Thymus (tissue), 14 donors: ENCODE results near the gene FAN1. TPM values are rescaled to one million over a fixed set of nuclear protein-coding genes. Genes with fewer than 3 reads are reported as not detected.

ENCODE experiments used
- DNase-seq, 9 donors: peaks; one replicate each; pipeline ENCODE4 v3.0.0-alpha.2; 2013; ENCODE audit warnings: low spot score in 9 of 9, low read depth in 6 of 9, missing footprints in 1 of 9
- H3K27ac ChIP-seq, 2 donors: one replicate each; pipeline ENCODE4 v1.5.1; 2013; ENCODE audit warnings: control low read depth in 1 of 2, low read depth in 1 of 2, low read length in 1 of 2, mild to moderate bottlenecking in 1 of 2, moderate library complexity in 1 of 2
- H3K27me3 ChIP-seq, 2 donors: one replicate each; pipeline ENCODE4 v1.5.1; 2013; ENCODE audit warnings: low read length in 1 of 2; ENCODE audit not compliant: control insufficient read depth in 2 of 2, insufficient read depth in 1 of 2
- H3K36me3 ChIP-seq, 2 donors: one replicate each; pipeline ENCODE4 v1.5.1; 2013; ENCODE audit warnings: low read length in 1 of 2, mild to moderate bottlenecking in 1 of 2, moderate library complexity in 1 of 2; ENCODE audit not compliant: control insufficient read depth in 2 of 2, insufficient read depth in 2 of 2
- H3K4me1 ChIP-seq, 2 donors: one replicate each; pipeline ENCODE4 v1.5.1; 2013; ENCODE audit warnings: low read length in 2 of 2; ENCODE audit not compliant: control insufficient read depth in 2 of 2, insufficient read depth in 2 of 2
- H3K4me3 ChIP-seq, 2 donors: one replicate each; pipeline ENCODE4 v1.5.1; 2013; ENCODE audit warnings: low read length in 2 of 2, control low read depth in 1 of 2, mild to moderate bottlenecking in 1 of 2
- H3K9me3 ChIP-seq, 2 donors: one replicate each; pipeline ENCODE4 v1.5.1; 2013; ENCODE audit warnings: low read length in 1 of 2, mild to moderate bottlenecking in 1 of 2; ENCODE audit not compliant: control insufficient read depth in 2 of 2, insufficient read depth in 1 of 2
- WGBS: extraction: QIAGEN DNeasy Blood & Tissue Kit; methylation state at CpG from one replicate; pipeline ENCODE4 v1.1.7; 2013; 5-methylcytosine and 5-hydroxymethylcytosine counted together
- long read RNA-seq, 10 donors: transcript quantifications; one replicate each; lab custom pipeline, GENCODE V29; 2026
- polyA plus RNA-seq: library from polyadenylated mRNA; stranded (reverse); fragments of 200-250 nt; gene quantifications from one replicate; pipeline ENCODE4 v1.2.3, GENCODE V29; 2013
- total RNA-seq: library from RNA; stranded (reverse); fragments of 120-200 nt; gene quantifications from one replicate; pipeline ENCODE4 v1.2.4, GENCODE V29; 2013
- donor health status: healthy.

FAN1 gene
- total RNA-seq (14.6 TPM), polyA plus RNA-seq (17.9 TPM)
- long read RNA-seq, donor 1, full-length matches to known transcripts, result 1 of 1 reads
- long read RNA-seq, donor 1, partial matches to known transcripts, result 0 of 1 reads
- long read RNA-seq, donor 1, other reads (novel, unspliced or antisense), result 0 of 1 reads
- long read RNA-seq, donor 2, result 0 reads
- long read RNA-seq, donor 3, partial matches to known transcripts, result 5 of 5 reads
- long read RNA-seq, donor 3, other reads (novel, unspliced or antisense), result 0 of 5 reads
- long read RNA-seq, donor 4, result 0 reads
- long read RNA-seq, donor 5, full-length matches to known transcripts, result 3 of 3 reads
- long read RNA-seq, donor 5, partial matches to known transcripts, result 0 of 3 reads
- long read RNA-seq, donor 5, other reads (novel, unspliced or antisense), result 0 of 3 reads
- long read RNA-seq, donor 6, partial matches to known transcripts, result 5 of 6 reads
- long read RNA-seq, donor 6, other reads (novel, unspliced or antisense), result 0 of 6 reads
- long read RNA-seq, donor 7, full-length matches to known transcripts, result 2 of 2 reads
- long read RNA-seq, donor 7, partial matches to known transcripts, result 0 of 2 reads
- long read RNA-seq, donor 7, other reads (novel, unspliced or antisense), result 0 of 2 reads
- long read RNA-seq, donor 8, full-length matches to known transcripts, result 2 of 2 reads
- long read RNA-seq, donor 8, partial matches to known transcripts, result 0 of 2 reads
- long read RNA-seq, donor 8, other reads (novel, unspliced or antisense), result 0 of 2 reads
- long read RNA-seq, donor 9, full-length matches to known transcripts, result 1 of 1 reads
- long read RNA-seq, donor 9, partial matches to known transcripts, result 0 of 1 reads
- long read RNA-seq, donor 9, other reads (novel, unspliced or antisense), result 0 of 1 reads
- long read RNA-seq, donor 10, result 0 reads

GRCh38 chr15:30903497-30904187, at the start of gene FAN1:
FAN1 (plus strand) TSS chr15:30903915; CDS start chr15:30904664, 749 bp downstream.
- peak within 1 kb of the TSS; percentile 56 to 68 for H3K27ac ChIP-seq
- peak; percentile 62 to 92 (median 74) for DNase-seq
- H3K36me3 ChIP-seq, result peaks cover under 1 to 3% of the 10 kb centered on the region in 2 donors
- H3K9me3 ChIP-seq, result no peaks in the 10 kb centered on the region
- under 1% methylated on average over 65 of the region's 65 CpGs for WGBS
- H3K27me3 ChIP-seq, result no peaks in the 10 kb centered on the region
- H3K4me1 ChIP-seq, result peaks cover 4 to 10% of the 10 kb centered on the region in 2 donors
- peak within 1 kb of the TSS; percentile 67 to 68 for H3K4me3 ChIP-seq

- no peaks in the 10 kb centered on the region for H3K36me3 ChIP-seq
- peak in 7 of 9 donors; percentile 15 to 62 (median 27) for DNase-seq
- no peaks in the 10 kb centered on the region for H3K4me1 ChIP-seq
- H3K9me3 ChIP-seq, result peaks cover 0 to 3% of the 10 kb centered on the region in 2 donors
- H3K27ac ChIP-seq, result peak overlapping the region in 1 of 2 donors; percentile 13
- 32% methylated on average over 7 of the region's 7 CpGs for WGBS
- no peak overlapping the region for H3K4me3 ChIP-seq
- H3K27me3 ChIP-seq, result no peaks in the 10 kb centered on the region
Measured at GRCh38 chr15:30859091-30859874, 44.4 kb upstream of the FAN1 start.

- Histone ChIP-seq H3K4me1 (no peaks in the 10 kb centered on the region), H3K27me3 (no peaks in the 10 kb centered on the region), H3K9me3 (no peaks in the 10 kb centered on the region), H3K27ac (no peak overlapping the region), H3K4me3 (no peak overlapping the region), H3K36me3 (no peaks in the 10 kb centered on the region)
- DNase-seq, result no peak
Measured at GRCh38 chr15:30865257-30865656, 38.5 kb upstream of the FAN1 start.

GRCh38 chr15:30870681-30871080, 33.0 kb upstream of the FAN1 start:
- H3K36me3 ChIP-seq, result no peaks in the 10 kb centered on the region
- H3K27ac ChIP-seq, result no peak overlapping the region
- no peaks in the 10 kb centered on the region for H3K4me1 ChIP-seq
- H3K4me3 ChIP-seq, result no peak overlapping the region
- H3K27me3 ChIP-seq, result no peaks in the 10 kb centered on the region
- no peaks in the 10 kb centered on the region for H3K9me3 ChIP-seq
- WGBS, result 96% methylated on average over 1 of the region's 1 CpG
- no peak for DNase-seq

- Histone ChIP-seq H3K27ac (no peak overlapping the region), H3K36me3 (no peaks in the 10 kb centered on the region), H3K4me1 (no peaks in the 10 kb centered on the region), H3K27me3 (no peaks in the 10 kb centered on the region), H3K4me3 (no peak overlapping the region), H3K9me3 (no peaks in the 10 kb centered on the region)
- DNase-seq, result no peak
- WGBS, result 96% methylated on average over 1 of the region's 1 CpG
Measured at GRCh38 chr15:30872341-30872748, 31.4 kb upstream of the FAN1 start.

GRCh38 chr15:30877070-30877469, 26.6 kb upstream of the FAN1 start:
- DNase-seq, result no peak
- Histone ChIP-seq H3K27me3 (no peaks in the 10 kb centered on the region), H3K9me3 (no peaks in the 10 kb centered on the region), H3K27ac (no peak overlapping the region), H3K4me1 (no peaks in the 10 kb centered on the region), H3K4me3 (no peak overlapping the region), H3K36me3 (no peaks in the 10 kb centered on the region)

GRCh38 chr15:30878515-30878914, 25.2 kb upstream of the FAN1 start:
- DNase-seq, result no peak
- Histone ChIP-seq H3K4me1 (no peaks in the 10 kb centered on the region), H3K27me3 (no peaks in the 10 kb centered on the region), H3K4me3 (no peak overlapping the region), H3K27ac (no peak overlapping the region), H3K36me3 (no peaks in the 10 kb centered on the region), H3K9me3 (no peaks in the 10 kb centered on the region)
- 88% methylated on average over 1 of the region's 1 CpG for WGBS

- H3K27ac ChIP-seq, result no peak overlapping the region
- no peak overlapping the region for H3K4me3 ChIP-seq
- 92% methylated on average over 22 of the region's 22 CpGs for WGBS
- no peaks in the 10 kb centered on the region for H3K36me3 ChIP-seq
- H3K4me1 ChIP-seq, result no peaks in the 10 kb centered on the region
- peak in 1 of 9 donors; percentile 26 for DNase-seq
- H3K27me3 ChIP-seq, result no peaks in the 10 kb centered on the region
- no peaks in the 10 kb centered on the region for H3K9me3 ChIP-seq
Measured at GRCh38 chr15:30882849-30883433, 20.8 kb upstream of the FAN1 start.
